ENCODE measurements around the gene XRCC6.
A peak's percentile ranks its signal among the peaks of the same experiment; 100 is the strongest.
"Not testable (repeated sequence)": the region's sequence is repeated elsewhere in the genome, so short reads cannot be mapped to it uniquely, and the experiment has no call there.

Gene XRCC6

GRCh38 chr22:41654322-41654721 lies 33.2 kb downstream of the XRCC6 start:
- no peak for DNase-seq

DNA sequence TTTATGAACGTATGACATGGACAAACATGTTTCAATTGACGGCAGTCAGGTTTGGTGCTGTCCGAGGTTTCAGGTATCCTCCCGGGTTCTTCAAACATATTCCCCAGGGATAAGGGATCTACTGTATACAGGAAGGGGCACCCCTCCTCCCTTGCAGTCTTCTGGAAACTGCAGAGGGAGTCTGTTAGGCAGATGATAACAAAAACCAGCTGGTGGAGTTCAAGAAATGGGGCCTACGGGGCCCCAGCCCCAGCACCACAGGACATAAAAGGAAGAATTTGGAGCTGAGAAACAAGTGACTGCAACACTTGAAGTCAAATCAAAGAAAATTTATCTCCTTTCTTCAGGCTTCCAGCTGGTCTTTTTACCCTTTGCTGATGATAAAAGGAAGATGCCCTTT lies 35.5 kb downstream of the XRCC6 start:
- DNase-seq: no peak

DNA sequence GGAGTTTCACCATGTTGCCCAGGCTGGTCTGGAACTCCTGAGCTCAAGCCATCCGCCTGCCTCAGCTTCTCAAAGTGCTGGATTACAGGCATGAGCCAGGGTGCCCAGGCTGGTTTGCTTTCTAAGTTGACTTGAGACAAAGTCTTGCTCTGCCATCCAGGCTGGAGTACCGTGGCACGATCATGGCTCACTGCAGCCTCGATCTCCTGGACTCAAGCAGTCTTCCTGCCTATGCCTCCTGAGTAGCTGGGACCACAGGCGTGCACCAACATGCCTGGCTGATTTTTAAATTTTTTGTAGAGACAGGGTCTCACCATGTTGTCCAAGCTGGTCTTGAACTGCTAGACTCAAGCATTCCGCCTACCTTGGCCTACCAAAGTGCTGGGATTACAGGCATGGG lies 36.6 kb downstream of the XRCC6 start:
- no peak for DNase-seq

DNA sequence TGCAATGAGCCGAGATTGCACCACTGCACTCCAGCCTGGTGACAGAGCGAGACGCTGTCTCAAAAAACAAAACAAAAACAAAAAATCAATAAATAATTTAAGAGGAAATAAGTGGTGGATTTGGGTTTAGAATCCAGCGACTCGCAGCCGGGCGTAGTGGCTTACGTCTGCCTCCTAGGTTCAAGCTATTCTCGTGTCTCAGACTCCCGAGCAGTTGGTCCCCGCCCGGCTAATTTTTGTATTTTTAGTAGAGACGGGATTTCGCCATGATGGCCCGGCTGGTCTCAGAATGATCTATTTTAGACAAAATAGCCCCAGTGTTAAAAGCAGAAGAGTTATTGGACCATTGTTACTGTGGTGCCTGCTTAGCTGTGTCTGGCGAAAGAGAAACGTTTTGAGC lies 37.8 kb downstream of the XRCC6 start:
- DNase-seq: no peak

GRCh38 chr22:41659941-41660340 lies 38.8 kb downstream of the XRCC6 start:
- no peak for DNase-seq

- no peak for DNase-seq
Measured at GRCh38 chr22:41660416-41660815, 39.3 kb downstream of the XRCC6 start.

GRCh38 chr22:41661088-41661487 lies 40.0 kb downstream of the XRCC6 start:
- no peak for DNase-seq

DNA sequence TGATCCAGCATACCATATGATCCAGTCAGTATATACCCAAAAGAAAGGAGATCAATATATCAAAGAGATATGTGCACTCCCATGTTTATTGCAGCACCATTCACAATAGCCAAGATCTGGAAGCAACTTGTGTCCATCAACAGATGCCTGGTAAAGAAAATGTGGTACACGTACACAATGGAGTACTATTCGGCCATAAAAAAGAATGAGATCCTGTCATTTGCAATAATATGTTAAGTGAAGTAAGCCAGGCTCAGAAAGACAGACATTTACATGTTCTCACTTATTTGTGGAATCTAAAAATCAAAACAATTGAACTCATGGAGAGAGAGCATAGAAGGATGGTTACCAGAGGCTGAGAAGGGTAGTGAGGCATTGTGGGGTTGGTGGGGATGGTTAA lies 40.6 kb downstream of the XRCC6 start:
- DNase-seq: no peak

- DNase-seq: not testable (repeated sequence)
Measured at GRCh38 chr22:41663594-41663993, 42.5 kb downstream of the XRCC6 start.

- no peak for DNase-seq
Measured at GRCh38 chr22:41664490-41664889, 43.4 kb downstream of the XRCC6 start.

DNA sequence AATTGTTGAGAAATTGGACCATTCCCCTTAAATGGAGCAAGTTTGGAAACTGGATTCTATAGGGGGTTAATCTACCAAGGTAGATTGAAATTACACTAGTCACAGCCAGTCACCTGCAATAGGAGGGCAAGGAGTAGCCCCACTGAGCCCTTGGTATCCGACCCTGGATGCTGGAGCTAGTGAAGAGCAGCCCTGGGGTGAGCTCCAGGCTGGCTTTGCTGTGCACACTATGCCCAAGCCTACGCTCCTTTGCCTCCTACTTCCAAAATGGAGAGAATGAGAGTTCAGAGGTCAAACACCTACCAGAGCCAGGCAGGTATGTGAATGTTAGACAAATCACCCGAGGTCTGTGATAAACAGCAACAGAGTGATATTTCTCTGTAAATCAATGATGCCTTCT lies 43.9 kb downstream of the XRCC6 start:
- DNase-seq: no peak

DNA sequence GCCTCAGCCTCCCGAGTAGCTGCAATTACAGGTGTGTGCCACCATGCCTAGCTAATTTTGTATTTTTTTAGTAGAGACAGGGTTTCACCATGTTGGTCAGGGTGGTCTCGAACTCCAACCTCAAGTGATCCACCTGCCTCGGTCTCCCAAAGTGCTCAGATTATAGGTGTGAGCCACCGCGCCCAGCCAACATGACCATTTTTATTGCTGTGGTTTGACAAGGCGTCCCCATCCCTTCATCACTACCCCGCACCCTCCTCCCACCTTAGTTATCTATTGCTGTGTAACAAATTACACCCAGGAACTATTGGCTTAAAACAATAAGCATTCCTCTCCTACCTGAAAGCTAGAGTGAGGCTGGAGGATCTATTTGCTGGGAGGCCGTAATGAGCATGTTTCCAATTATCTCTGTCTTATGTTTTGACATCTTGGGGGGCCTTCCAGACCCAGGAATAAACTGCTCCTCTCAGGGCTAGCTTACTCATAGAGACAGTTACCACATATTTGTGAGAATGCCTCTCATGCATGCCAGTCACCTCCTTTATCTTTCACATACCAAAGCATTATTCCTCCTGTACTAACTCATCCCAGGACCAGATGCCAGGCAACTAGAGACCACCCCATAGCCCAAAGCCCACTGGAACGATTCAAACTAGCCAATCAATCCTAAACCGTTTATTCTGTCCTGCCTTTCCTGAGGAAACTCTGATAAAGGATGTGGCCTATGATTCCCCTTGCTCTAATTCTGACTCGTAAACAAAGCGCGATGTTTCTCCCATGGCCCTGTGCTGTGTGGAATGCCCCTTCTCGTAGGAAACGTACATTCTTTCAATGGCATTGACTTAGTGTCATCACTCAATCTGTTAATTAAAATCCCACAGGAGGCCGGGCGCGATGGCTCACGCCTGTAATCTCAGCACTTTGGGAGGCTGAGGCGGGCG lies 48.1 kb downstream of the XRCC6 start:
- DNase-seq: no peak

- DNase-seq: not testable (repeated sequence)
Measured at GRCh38 chr22:41672096-41672495, 51.0 kb downstream of the XRCC6 start.

GRCh38 chr22:41672780-41673509 lies 51.9 kb downstream of the XRCC6 start:
- no peak for DNase-seq

GRCh38 chr22:41674846-41675340 lies 53.8 kb downstream of the XRCC6 start:
- DNase-seq: no peak

DNA sequence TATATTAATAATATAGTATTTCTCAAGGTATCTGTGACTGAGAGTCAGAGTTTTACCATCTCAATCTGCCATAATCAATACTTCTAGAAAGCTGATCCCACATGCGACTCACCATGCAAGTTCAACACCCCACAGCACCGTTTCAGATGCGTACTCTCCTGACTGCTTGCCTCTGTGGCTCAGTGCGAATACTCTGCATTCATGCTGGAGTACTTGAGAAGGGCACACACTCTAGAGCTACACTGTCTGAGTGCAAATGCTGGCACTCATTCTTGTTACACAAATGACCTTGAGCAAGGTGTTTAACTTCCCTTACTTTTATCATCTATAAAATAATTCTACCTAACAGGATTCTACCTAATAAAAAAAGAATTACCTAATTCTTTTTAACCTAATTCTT lies 55.0 kb downstream of the XRCC6 start:
- no peak for DNase-seq

DNA sequence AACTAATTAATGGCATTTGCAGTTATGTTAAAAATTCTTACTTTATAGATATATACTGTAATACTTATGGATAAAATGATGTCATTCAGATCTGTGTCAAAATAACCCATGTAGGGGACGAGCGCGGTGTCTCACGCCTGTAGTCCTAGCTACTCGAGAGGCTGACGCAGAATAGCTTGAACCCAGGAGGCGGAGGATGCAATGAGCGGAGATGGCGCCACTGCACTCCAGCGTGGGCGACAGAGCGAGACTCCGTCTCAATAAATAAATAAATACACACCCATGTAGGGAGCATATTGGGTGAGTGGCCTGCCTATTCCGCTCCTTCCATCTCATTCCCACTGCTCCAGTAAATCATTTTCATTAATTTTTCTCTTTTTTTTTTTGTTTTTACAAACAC lies 60.5 kb downstream of the XRCC6 start:
- DNase-seq: peak; percentile 44 to 46

DNA sequence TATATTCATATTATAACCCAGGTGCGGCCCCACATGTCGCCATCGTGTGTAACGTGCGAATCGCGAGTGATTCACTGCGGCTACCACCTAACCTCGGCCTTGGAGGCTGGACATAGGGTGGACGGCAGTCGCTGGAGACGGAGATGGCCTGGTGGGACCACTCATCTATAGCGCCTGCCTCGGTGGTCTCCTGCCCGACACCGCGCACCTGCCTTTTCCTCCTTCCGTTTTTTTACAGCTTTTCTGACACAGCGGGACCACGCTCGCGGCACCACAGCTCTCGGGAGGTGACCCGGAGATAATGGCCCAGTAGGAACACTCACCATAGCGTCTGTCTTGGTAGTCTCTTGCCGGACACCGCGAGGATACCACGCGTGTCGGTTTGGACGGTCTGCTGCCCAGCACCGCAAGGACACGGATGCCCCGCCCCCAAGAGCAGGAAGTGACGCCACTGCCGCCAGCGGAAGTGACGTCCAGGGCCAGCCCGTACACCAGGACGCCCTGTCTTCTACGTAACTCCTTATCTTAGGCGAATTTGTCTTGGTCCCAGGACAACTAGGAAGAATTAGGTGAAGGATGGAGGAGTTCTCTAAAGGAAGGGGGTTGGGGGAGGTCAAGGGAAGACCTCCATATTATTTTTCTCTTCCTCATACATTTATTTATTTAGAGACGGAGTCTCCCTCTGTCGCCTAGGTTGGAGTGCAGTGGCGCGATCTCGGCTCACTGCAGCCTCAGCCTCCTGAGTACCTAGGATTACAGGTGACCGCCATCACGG lies 61.1 kb downstream of the XRCC6 start:
- peak; percentile 85 to 90 for DNase-seq

DNA sequence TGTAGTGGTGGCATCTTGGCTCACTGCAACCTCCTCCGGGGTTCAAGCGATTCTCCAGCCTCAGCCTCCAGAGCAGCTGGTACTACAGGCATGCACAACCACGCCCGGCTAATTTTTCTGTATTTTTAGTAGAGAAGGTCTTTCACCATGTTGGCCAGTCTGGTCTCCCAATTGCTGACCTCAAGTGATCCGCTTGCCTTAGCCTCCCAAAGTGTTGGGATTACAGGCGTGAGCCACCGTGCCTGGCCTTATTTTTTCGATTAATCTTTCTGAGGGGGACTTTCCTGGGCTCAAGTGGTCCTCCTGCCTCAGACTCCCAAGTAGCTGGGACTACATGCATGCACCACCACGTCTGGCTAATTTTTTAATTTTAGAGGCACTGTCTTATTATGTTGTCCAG lies 62.0 kb downstream of the XRCC6 start:
- DNase-seq: no peak

GRCh38 chr22:41683616-41684015 lies 62.5 kb downstream of the XRCC6 start:
- no peak for DNase-seq

GRCh38 chr22:41684194-41684593 lies 63.1 kb downstream of the XRCC6 start:
- no peak for DNase-seq

DNA sequence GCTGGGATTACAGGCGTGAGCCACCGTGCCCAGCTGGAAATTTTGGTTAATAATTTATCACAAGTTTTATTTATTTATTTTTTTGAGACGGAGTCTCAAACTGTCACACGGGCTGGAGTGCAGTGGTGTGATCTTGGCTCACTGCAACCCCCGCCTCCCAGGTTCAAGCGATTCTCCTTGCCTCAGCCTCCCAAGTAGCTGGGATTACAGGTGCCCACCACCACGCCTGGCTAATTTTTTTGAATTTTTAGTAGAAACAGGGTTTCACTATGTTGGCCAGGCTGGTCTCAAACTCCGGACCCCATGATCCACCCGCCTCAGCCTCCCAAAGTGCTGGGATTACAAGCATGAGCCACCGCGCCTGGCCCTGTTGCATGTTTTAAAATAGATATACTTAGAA lies 65.8 kb downstream of the XRCC6 start:
- DNase-seq: not testable (repeated sequence)

DNA sequence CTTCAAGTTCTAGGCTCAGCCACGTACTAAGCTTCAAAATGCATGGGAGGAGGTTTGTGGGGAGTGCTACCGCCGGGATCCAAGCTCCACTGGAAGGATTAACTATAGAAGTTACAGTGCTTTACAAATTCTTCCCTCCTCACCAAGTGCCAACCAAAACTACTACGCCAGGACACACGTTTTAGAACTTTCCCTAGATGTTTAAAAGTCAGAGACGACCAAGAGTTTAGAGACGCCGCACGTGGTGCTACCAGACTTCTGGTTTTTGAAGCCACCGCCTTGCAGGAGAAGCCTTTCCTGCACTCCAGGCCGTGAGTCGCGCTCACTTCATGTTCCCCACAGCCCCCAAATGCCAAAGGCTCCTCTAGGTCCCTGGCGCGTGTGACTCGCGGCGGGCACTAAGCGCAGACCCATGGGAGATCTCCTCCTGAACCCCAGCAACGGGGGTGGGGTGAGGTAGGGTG lies 66.8 kb downstream of the XRCC6 start:
- DNase-seq: peak; percentile 41 to 49
